WTC11 (cell line): Measurements from ENCODE around the gene VWA3B. TPM values are rescaled to one million over a fixed set of nuclear protein-coding genes. Genes with fewer than 3 reads are reported as not detected.

Experiments
- ATAC-seq: fragments of 200-7000 bp; cut with Tn5 transposase; 2 replicates; pipeline ENCODE4 v1.10.0; 2021; ENCODE audit warnings: mild to moderate bottlenecking, moderate library complexity
- CTCF ChIA-PET: fragments of 300-600 bp; sonication (Branson Sonifier 250); formaldehyde crosslinking; loops from one replicate; lab custom pipeline; 2021; ENCODE audit warnings: antibody characterized with exemption; lab: Charles Lee
- POLR2A ChIA-PET: fragments of 350-600 bp; sonication (Branson Sonifier 250); formaldehyde crosslinking; loops from one replicate; lab custom pipeline; 2021; ENCODE audit warnings: antibody characterized with exemption; lab: Charles Lee
- DNase-seq: peaks from one replicate; pipeline ENCODE4 v3.0.0; 2021; ENCODE audit warnings: low spot score
- H3K27ac Mint-ChIP-seq: 2 replicates; pipeline ENCODE4 v1.8.0; 2021; ENCODE audit warnings: mixed read lengths
- H3K27me3 Mint-ChIP-seq: 2 replicates; pipeline ENCODE4 v1.8.0; 2021; ENCODE audit warnings: low read depth, mild to moderate bottlenecking, moderate library complexity, mixed read lengths
- H3K36me3 Mint-ChIP-seq: 2 replicates; pipeline ENCODE4 v1.8.0; 2021; ENCODE audit warnings: mixed read lengths
- H3K4me1 Mint-ChIP-seq: 2 replicates; pipeline ENCODE4 v1.8.0; 2022; ENCODE audit warnings: mixed read lengths
- H3K4me3 Mint-ChIP-seq: 2 replicates; pipeline ENCODE4 v1.8.0; 2021; ENCODE audit warnings: mild to moderate bottlenecking, moderate library complexity, mixed read lengths
- H3K9me3 Mint-ChIP-seq: 2 replicates; pipeline ENCODE4 v1.8.0; 2021; ENCODE audit warnings: mixed read lengths
- CREB1 ChIP-seq: sonication (generic); formaldehyde crosslinking; IDR thresholded peaks from 2 replicates; pipeline ENCODE4 v1.8.0; 2023; ENCODE audit warnings: mild to moderate bottlenecking, missing genetic modification reagents
- CREM ChIP-seq: sonication (generic); formaldehyde crosslinking; IDR thresholded peaks from 2 replicates; pipeline ENCODE4 v1.8.1; 2022; ENCODE audit warnings: mild to moderate bottlenecking, missing genetic modification reagents, moderate library complexity
- ELF4 ChIP-seq: sonication (generic); formaldehyde crosslinking; IDR thresholded peaks from 2 replicates; pipeline ENCODE4 v1.8.1; 2022; ENCODE audit warnings: low read depth, mild to moderate bottlenecking, moderate library complexity, missing genetic modification reagents
- ERG ChIP-seq: fragments of 250-450 bp; sonication (Bioruptor Pico); IDR thresholded peaks from 2 replicates; pipeline ENCODE4 v1.8.0; 2021; ENCODE audit warnings: mild to moderate bottlenecking
- ETV6 ChIP-seq: sonication (generic); formaldehyde crosslinking; IDR thresholded peaks from 2 replicates; pipeline ENCODE4 v1.8.1; 2022; ENCODE audit warnings: mild to moderate bottlenecking, missing genetic modification reagents
- IRF2 ChIP-seq: sonication (generic); formaldehyde crosslinking; IDR thresholded peaks from 2 replicates; pipeline ENCODE4 v1.8.0; 2022; ENCODE audit warnings: low read depth, missing genetic modification reagents, borderline replicate concordance
- MYBL2 ChIP-seq: sonication (generic); formaldehyde crosslinking; IDR thresholded peaks from 2 replicates; pipeline ENCODE4 v1.8.1; 2023; ENCODE audit warnings: mild to moderate bottlenecking, moderate library complexity, missing genetic modification reagents
- SMAD3 ChIP-seq: sonication (generic); formaldehyde crosslinking; IDR thresholded peaks from 2 replicates; pipeline ENCODE4 v1.8.0; 2022; ENCODE audit warnings: missing genetic modification reagents, mild to moderate bottlenecking, borderline replicate concordance
- TEAD4 ChIP-seq: sonication (generic); formaldehyde crosslinking; IDR thresholded peaks from 2 replicates; pipeline ENCODE4 v1.8.0; 2022; ENCODE audit warnings: mild to moderate bottlenecking, missing genetic modification reagents
- ZBTB43 ChIP-seq: sonication (generic); formaldehyde crosslinking; IDR thresholded peaks from 2 replicates; pipeline ENCODE4 v1.8.1; 2023; ENCODE audit warnings: mild to moderate bottlenecking, missing genetic modification reagents
- ZNF121 ChIP-seq: sonication (generic); formaldehyde crosslinking; IDR thresholded peaks from 2 replicates; pipeline ENCODE4 v1.8.0; 2023; ENCODE audit warnings: missing genetic modification reagents
- ZNF219 ChIP-seq: sonication (generic); formaldehyde crosslinking; IDR thresholded peaks from 2 replicates; pipeline ENCODE4 v1.8.0; 2023; ENCODE audit warnings: missing genetic modification reagents, mild to moderate bottlenecking, borderline replicate concordance
- ZNF281 ChIP-seq: sonication (generic); formaldehyde crosslinking; IDR thresholded peaks from 2 replicates; pipeline ENCODE4 v1.8.0; 2023; ENCODE audit warnings: mild to moderate bottlenecking, missing genetic modification reagents
- ZSCAN18 ChIP-seq: fragments of 250-450 bp; sonication (Bioruptor Pico); IDR thresholded peaks from 2 replicates; pipeline ENCODE4 v2.1.2; 2022; ENCODE audit warnings: mild to moderate bottlenecking, moderate library complexity
- total RNA-seq: library from RNA; stranded (reverse); gene quantifications from 3 replicates; pipeline ENCODE4 v1.2.3, GENCODE V29; 2021
- TF ChIP-seq, protein P1 (sequence below): sonication (generic); formaldehyde crosslinking; IDR thresholded peaks from 2 replicates; pipeline ENCODE4 v1.8.1; 2022; ENCODE audit warnings: missing genetic modification reagents, borderline replicate concordance
- TF ChIP-seq, protein P2 (sequence below): sonication (generic); formaldehyde crosslinking; IDR thresholded peaks from 2 replicates; pipeline ENCODE4 v1.8.1; 2023; ENCODE audit warnings: mild to moderate bottlenecking, missing genetic modification reagents
- TF ChIP-seq, protein P3 (sequence below): fragments of 250-450 bp; sonication (Bioruptor Pico); conservative IDR thresholded peaks from 2 replicates; pipeline ENCODE4 v1.9.0; 2021; ENCODE audit warnings: mild to moderate bottlenecking
- TF ChIP-seq, protein P4 (sequence below): sonication (generic); formaldehyde crosslinking; IDR thresholded peaks from 2 replicates; pipeline ENCODE4 v1.8.1; 2023; ENCODE audit warnings: mild to moderate bottlenecking, missing genetic modification reagents, moderate library complexity

Gene VWA3B
- total RNA-seq, 1 experiment from 2014 or later, result not detected

DNA sequence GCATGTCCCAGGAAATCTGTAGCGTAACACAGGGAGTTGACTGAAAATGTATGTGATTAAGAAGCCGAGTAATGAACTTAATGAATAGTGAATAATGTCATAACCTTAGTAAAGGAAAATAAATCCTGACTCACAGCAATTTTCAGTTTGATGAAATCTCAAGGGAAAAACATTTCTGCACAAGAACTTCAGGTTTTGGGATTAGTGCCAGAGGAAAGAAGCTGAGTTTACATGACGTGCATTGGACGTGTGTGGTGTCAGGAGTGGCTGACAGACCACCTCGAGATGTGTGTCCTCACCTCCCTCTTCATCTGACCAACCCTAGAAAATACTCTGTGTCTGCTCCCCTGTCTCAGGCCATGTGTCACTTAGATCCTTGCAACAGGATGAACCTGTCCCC is 39.1 kb downstream of the VWA3B start:
- no peak for DNase-seq
- TF ChIP-seq, protein P1, sequence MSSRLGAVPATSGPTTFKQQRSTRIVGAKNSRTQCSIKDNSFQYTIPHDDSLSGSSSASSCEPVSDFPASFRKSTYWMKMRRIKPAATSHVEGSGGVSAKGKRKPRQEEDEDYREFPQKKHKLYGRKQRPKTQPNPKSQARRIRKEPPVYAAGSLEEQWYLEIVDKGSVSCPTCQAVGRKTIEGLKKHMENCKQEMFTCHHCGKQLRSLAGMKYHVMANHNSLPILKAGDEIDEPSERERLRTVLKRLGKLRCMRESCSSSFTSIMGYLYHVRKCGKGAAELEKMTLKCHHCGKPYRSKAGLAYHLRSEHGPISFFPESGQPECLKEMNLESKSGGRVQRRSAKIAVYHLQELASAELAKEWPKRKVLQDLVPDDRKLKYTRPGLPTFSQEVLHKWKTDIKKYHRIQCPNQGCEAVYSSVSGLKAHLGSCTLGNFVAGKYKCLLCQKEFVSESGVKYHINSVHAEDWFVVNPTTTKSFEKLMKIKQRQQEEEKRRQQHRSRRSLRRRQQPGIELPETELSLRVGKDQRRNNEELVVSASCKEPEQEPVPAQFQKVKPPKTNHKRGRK (CRISPR knock-in tag), result no peak
- no peak for TF ChIP-seq ETV6
- no peak for TF ChIP-seq TEAD4 (CRISPR knock-in tag)
- TF ChIP-seq ELF4 (CRISPR knock-in tag), result no peak
- TF ChIP-seq ZNF121 (CRISPR knock-in tag), result no peak
- TF ChIP-seq, protein P2, sequence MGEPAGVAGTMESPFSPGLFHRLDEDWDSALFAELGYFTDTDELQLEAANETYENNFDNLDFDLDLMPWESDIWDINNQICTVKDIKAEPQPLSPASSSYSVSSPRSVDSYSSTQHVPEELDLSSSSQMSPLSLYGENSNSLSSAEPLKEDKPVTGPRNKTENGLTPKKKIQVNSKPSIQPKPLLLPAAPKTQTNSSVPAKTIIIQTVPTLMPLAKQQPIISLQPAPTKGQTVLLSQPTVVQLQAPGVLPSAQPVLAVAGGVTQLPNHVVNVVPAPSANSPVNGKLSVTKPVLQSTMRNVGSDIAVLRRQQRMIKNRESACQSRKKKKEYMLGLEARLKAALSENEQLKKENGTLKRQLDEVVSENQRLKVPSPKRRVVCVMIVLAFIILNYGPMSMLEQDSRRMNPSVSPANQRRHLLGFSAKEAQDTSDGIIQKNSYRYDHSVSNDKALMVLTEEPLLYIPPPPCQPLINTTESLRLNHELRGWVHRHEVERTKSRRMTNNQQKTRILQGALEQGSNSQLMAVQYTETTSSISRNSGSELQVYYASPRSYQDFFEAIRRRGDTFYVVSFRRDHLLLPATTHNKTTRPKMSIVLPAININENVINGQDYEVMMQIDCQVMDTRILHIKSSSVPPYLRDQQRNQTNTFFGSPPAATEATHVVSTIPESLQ (CRISPR knock-in tag), result no peak
- no peak for TF ChIP-seq ZBTB43 (CRISPR knock-in tag)
- TF ChIP-seq SMAD3 (CRISPR knock-in tag), result no peak
- TF ChIP-seq CREB1, result no peak
- no peak for TF ChIP-seq CREM (CRISPR knock-in tag)
- no peak for TF ChIP-seq MYBL2
- no peak for TF ChIP-seq ZNF281 (CRISPR knock-in tag)
- TF ChIP-seq ZSCAN18 (CRISPR knock-in tag), result no peak
- TF ChIP-seq, all 79 proteins: peak for 0
- peaks cover 4% of the 10 kb centered on the region; the same call in 1 of the 2 replicates for H3K27me3 Mint-ChIP-seq
- ChIA-PET CTCF (no interaction called here), POLR2A (no interaction called here)
- H3K9me3 Mint-ChIP-seq, result no peaks in the 10 kb centered on the region
- H3K27ac Mint-ChIP-seq, result no peak overlapping the region
- H3K36me3 Mint-ChIP-seq, result no peaks in the 10 kb centered on the region
- no peak for ATAC-seq
- H3K4me1 Mint-ChIP-seq, result peaks cover 19% of the 10 kb centered on the region
- no peak overlapping the region for H3K4me3 Mint-ChIP-seq

GRCh38 chr2:98127229-98127989 is 40.4 kb downstream of the VWA3B start:
- H3K27me3 Mint-ChIP-seq, result peaks cover 4% of the 10 kb centered on the region; the same call in 1 of the 2 replicates
- DNase-seq (no peak), ATAC-seq (no peak)
- no peak overlapping the region for H3K27ac Mint-ChIP-seq
- no peak overlapping the region for H3K4me3 Mint-ChIP-seq
- H3K9me3 Mint-ChIP-seq, result no peaks in the 10 kb centered on the region
- ChIA-PET CTCF (interaction anchor here (0.6 to 1.0 kb wide), 2 partner anchors 9 to 1600 kb away, joined by 3 read pairs; no protein-coding TSS in a partner anchor), POLR2A (no interaction called here)
- H3K4me1 Mint-ChIP-seq, result peaks cover 28% of the 10 kb centered on the region
- H3K36me3 Mint-ChIP-seq, result no peaks in the 10 kb centered on the region
- TF ChIP-seq, protein P3, sequence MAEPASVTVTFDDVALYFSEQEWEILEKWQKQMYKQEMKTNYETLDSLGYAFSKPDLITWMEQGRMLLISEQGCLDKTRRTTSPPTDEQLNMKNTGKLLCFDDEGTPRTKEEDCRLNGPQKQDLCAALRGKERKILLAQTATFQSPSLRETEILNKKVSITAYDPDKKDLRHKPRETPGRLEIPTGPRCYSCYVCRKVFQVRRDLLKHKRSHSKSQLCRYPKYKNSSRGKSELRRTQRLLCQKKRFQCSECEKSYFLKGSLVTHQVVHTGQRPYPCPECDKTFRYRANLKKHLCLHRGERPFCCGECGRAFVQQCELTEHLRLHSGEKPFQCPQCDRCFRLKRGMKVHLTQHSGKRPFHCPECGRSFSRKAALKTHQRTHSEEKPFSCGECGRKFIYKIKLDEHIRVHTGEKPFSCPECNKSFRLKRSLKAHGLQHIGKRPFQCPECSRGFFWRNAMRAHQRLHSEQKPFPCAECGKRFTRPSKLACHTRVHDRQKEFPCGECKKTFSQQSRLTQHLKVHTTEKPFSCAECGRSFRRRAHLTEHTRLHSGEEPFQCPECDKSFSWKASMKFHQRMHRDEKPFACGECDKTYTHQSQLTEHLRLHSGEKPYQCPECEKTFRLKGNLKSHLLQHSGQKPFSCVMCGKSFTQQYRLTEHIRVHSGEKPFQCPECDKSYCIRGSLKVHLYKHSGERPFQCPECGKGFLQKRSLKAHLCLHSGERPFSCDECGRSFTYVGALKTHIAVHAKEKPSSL (CRISPR knock-in tag), result no peak
- TF ChIP-seq, protein P4, sequence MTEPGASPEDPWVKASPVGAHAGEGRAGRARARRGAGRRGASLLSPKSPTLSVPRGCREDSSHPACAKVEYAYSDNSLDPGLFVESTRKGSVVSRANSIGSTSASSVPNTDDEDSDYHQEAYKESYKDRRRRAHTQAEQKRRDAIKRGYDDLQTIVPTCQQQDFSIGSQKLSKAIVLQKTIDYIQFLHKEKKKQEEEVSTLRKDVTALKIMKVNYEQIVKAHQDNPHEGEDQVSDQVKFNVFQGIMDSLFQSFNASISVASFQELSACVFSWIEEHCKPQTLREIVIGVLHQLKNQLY (CRISPR knock-in tag), result no peak
- TF ChIP-seq ZNF219 (CRISPR knock-in tag), result no peak
- TF ChIP-seq IRF2 (CRISPR knock-in tag), result no peak
- no peak for TF ChIP-seq ERG (CRISPR knock-in tag)
- no peak for TF ChIP-seq ZBTB43 (CRISPR knock-in tag)
